ENCODE results near the gene GCK.

The GCK gene

GRCh38 chr7:44232901-44233715 lies 43.9 kb upstream of the GCK start:
- in situ Hi-C loops (cut with HindIII; ENCODE audit: low sequenced_read_pairs): no loop called here
- TF ChIP-seq CTCF (IDR thresholded peaks at IDR 0.05; ENCODE audit: low read depth, low read length): no peak
- no peak for DNase-seq (ENCODE audit: low read depth, low spot score)
- no peak overlapping the region for H3K4me3 ChIP-seq (ENCODE audit: low read depth, low read length)

DNA sequence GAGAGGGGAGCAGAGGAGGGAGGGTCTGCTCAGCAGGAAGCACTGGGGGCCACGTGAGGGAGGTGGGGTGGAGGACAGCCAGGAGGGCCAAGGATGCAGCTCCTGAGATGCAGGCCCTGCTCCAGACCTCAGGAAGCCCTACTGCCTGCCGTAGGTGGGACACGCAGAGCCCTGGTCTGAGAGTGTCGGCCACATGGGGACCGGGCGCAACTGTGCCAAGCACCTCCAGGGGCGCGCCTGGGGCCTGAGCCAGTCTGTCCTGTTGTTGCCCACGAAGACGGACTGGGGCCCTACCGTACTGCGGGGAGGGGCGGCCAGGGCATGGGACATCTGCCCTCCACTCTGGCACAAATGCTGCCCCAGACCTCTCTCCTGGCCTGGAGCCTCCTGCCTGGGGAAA lies 43.2 kb upstream of the GCK start:
- in situ Hi-C loops (cut with HindIII; ENCODE audit: low sequenced_read_pairs): no loop called here
- DNase-seq (ENCODE audit: low read depth, low spot score): no peak
- TF ChIP-seq CTCF (IDR thresholded peaks at IDR 0.05; ENCODE audit: low read depth, low read length): no peak
- H3K4me3 ChIP-seq (ENCODE audit: low read depth, low read length): no peak overlapping the region

GRCh38 chr7:44231088-44231487 lies 41.8 kb upstream of the GCK start:
- no peak for DNase-seq (ENCODE audit: low read depth, low spot score)
- H3K4me3 ChIP-seq (ENCODE audit: low read depth, low read length): no peak overlapping the region
- TF ChIP-seq CTCF (IDR thresholded peaks at IDR 0.05; ENCODE audit: low read depth, low read length): no peak
- in situ Hi-C loops (cut with HindIII; ENCODE audit: low sequenced_read_pairs): no loop called here

DNA sequence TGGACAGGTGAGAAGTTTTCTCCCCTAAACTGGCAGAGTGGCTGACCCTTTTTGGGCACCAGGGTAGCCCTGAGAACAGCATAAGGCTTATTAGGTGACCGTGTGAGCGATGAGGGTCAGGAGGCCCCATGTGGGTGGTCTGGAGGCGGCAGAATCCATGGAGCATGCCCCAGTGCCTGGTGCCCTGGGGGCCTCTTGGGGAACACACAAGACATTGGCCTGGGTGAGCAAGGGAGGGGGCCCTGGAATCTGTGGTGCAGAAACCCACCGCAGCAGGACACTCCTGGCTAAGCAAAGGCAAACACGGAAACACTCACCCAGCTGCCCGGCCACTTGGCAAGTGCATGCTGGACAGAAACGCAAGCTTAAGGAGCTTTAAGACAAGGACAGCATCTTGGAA lies 41.0 kb upstream of the GCK start:
- no peak for DNase-seq (ENCODE audit: low read depth, low spot score)
- no peak overlapping the region for H3K4me3 ChIP-seq (ENCODE audit: low read depth, low read length)
- in situ Hi-C loops (cut with HindIII; ENCODE audit: low sequenced_read_pairs): no loop called here
- TF ChIP-seq CTCF (IDR thresholded peaks at IDR 0.05; ENCODE audit: low read depth, low read length): no peak

- in situ Hi-C loops (cut with HindIII; ENCODE audit: low sequenced_read_pairs): no loop called here
- no peak for TF ChIP-seq CTCF (IDR thresholded peaks at IDR 0.05; ENCODE audit: low read depth, low read length)
- no peak for DNase-seq (ENCODE audit: low read depth, low spot score)
- no peak overlapping the region for H3K4me3 ChIP-seq (ENCODE audit: low read depth, low read length)
Observed at GRCh38 chr7:44229546-44230105, 40.4 kb upstream of the GCK start.

- H3K4me3 ChIP-seq (ENCODE audit: low read depth, low read length): no peak overlapping the region
- DNase-seq (ENCODE audit: low read depth, low spot score): no peak
- in situ Hi-C loops (cut with HindIII; ENCODE audit: low sequenced_read_pairs): no loop called here
- TF ChIP-seq CTCF (IDR thresholded peaks at IDR 0.05; ENCODE audit: low read depth, low read length): no peak
Observed at GRCh38 chr7:44228571-44229350, 39.5 kb upstream of the GCK start.
